SU-DHL-6 (cell line): ENCODE measurements around the gene N4BP2.

Experiments
- H2AFZ ChIP-seq: fragments of 200-600 bp; sonication (generic); 2 replicates; pipeline ENCODE4 v1.6.1; 2014; ENCODE audit warnings: low read depth, mild to moderate bottlenecking, moderate library complexity, mixed read lengths, antibody characterized with exemption, low read length; ENCODE audit not compliant: severe bottlenecking
- H3F3A ChIP-seq: fragments of 200-600 bp; shearing (Covaris generic); 2 replicates; pipeline ENCODE4 v1.6.0; 2016; ENCODE audit warnings: antibody characterized with exemption, mild to moderate bottlenecking; ENCODE audit not compliant: insufficient read depth
- H3K27ac ChIP-seq: fragments of 200-600 bp; sonication (generic); 2 replicates; pipeline ENCODE4 v1.5.1; 2016; ENCODE audit warnings: low read depth, mild to moderate bottlenecking, low read length, moderate library complexity, mixed read lengths
- H3K27me3 ChIP-seq: fragments of 200-600 bp; sonication (generic), shearing (Covaris generic); 2 replicates; pipeline ENCODE4 v1.6.0; 2014; ENCODE audit warnings: mild to moderate bottlenecking, low read length
- H3K36me3 ChIP-seq: fragments of 200-600 bp; sonication (generic); 2 replicates; pipeline ENCODE4 v1.6.1; 2014; ENCODE audit warnings: mild to moderate bottlenecking, low read length, mixed read lengths
- H3K4me2 ChIP-seq: fragments of 300-600, 200-600 bp; shearing (Covaris generic), sonication (generic); 2 replicates; pipeline ENCODE4 v1.6.0; 2014; ENCODE audit warnings: low read length, low read depth, mild to moderate bottlenecking; ENCODE audit not compliant: poor library complexity, severe bottlenecking
- H3K4me3 ChIP-seq: fragments of 200-600 bp; sonication (generic); 2 replicates; pipeline ENCODE4 v1.5.1; 2014; ENCODE audit warnings: antibody characterized with exemption, low read length, mild to moderate bottlenecking, mixed read lengths; ENCODE audit not compliant: insufficient read depth, poor library complexity, severe bottlenecking
- H3K79me2 ChIP-seq: fragments of 200-600 bp; sonication (generic); 2 replicates; pipeline ENCODE4 v1.6.1; 2014; ENCODE audit warnings: mild to moderate bottlenecking, low read length, moderate library complexity; ENCODE audit not compliant: insufficient read depth
- H3K9ac ChIP-seq: fragments of 200-600 bp; sonication (generic); 2 replicates; pipeline ENCODE4 v1.7.0; 2014; ENCODE audit warnings: mild to moderate bottlenecking, low read length
- H3K9me2 ChIP-seq: fragments of 200-600 bp; sonication (generic); replicated peaks from 2 replicates; pipeline ENCODE4 v1.6.1; 2014; ENCODE audit warnings: low read length; ENCODE audit not compliant: insufficient read depth
- H3K9me3 ChIP-seq: fragments of 200-600 bp; sonication (generic); 2 replicates; pipeline ENCODE4 v1.6.1; 2014; ENCODE audit warnings: low read length, mixed read lengths; ENCODE audit not compliant: insufficient read depth
- H4K20me1 ChIP-seq: fragments of 200-600 bp; sonication (generic); 2 replicates; pipeline ENCODE4 v1.6.1; 2014; ENCODE audit warnings: low read depth, mild to moderate bottlenecking, antibody characterized with exemption, low read length, moderate library complexity, mixed read lengths
- CTCF ChIP-seq: fragments of 200-600 bp; sonication (generic); IDR thresholded peaks from one replicate; pipeline ENCODE4 v1.5.1; 2017; ENCODE audit warnings: antibody characterized with exemption, mild to moderate bottlenecking, low read length, moderate library complexity; ENCODE audit not compliant: insufficient read depth, poor library complexity, severe bottlenecking
- EZH2phosphoT487 ChIP-seq: fragments of 200-600 bp; sonication (generic), shearing (Covaris generic); conservative IDR thresholded peaks from 2 replicates; pipeline ENCODE4 v1.6.1; 2018; ENCODE audit warnings: mild to moderate bottlenecking, antibody characterized with exemption, low read length, moderate library complexity, mixed read lengths

The N4BP2 gene

GRCh38 chr4:40199999-40200874 lies 143.6 kb downstream of the N4BP2 start:
- H3F3A ChIP-seq: peaks cover 84% of the 10 kb centered on the region
- H3K9ac ChIP-seq: peak overlapping the region; percentile 88
- H3K27ac ChIP-seq: peak overlapping the region; percentile 99
- no peaks in the 10 kb centered on the region for H3K27me3 ChIP-seq
- peak overlapping the region; percentile 95 for H3K4me3 ChIP-seq
- H2AFZ ChIP-seq: no peak overlapping the region
- H4K20me1 ChIP-seq: no peaks in the 10 kb centered on the region; the same call in 1 of the 2 replicates
- H3K79me2 ChIP-seq: peaks cover 98% of the 10 kb centered on the region
- no peaks in the 10 kb centered on the region for H3K9me2 ChIP-seq
- H3K4me2 ChIP-seq: peak overlapping the region; percentile 98
- no peaks in the 10 kb centered on the region for H3K9me3 ChIP-seq
- peaks cover 26% of the 10 kb centered on the region for H3K36me3 ChIP-seq
- TF ChIP-seq CTCF (no peak), EZH2phosphoT487 (no peak)

DNA sequence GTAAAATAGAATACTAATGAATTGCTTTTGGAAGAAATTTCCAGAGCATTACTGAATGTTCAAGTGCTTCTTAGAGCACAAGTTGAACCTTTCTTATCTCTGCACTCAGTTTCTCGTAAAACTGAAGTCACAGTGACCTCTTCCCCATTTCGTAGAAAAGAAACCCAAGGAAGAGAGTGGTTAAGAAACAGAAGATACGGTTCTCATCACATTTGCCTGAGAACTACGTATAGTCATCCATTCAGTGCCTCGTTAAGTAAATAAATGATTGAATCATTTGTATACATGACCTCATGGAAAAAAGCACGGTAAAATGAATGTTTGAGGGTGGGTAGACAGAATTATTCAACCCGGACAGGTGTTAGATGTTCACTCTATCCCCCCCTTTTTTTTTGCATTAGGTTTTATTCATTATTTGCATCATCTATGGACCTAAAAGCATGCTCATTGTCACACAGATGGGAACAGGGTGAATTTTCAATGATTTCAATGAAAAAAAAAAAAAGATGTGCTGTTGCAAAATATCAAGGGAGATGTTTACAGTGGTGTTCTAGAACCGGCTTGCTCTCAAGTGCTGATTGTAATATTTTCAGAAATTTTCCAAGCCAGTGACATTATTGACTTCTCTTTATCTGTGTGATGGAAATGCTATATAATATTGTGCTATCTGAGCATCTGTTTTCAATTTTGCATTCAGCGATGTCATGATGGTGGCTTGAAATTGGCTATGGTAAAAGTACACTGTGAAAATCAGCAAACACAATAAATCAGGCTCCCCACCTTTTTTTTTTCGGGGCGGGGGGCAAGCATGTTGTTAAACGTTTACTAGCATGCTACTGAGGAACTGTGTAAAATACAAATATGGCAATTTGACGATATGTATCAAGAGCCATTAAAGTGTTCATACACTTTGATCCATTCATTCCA lies 144.5 kb downstream of the N4BP2 start:
- H3F3A ChIP-seq: peaks cover 83% of the 10 kb centered on the region

DNA sequence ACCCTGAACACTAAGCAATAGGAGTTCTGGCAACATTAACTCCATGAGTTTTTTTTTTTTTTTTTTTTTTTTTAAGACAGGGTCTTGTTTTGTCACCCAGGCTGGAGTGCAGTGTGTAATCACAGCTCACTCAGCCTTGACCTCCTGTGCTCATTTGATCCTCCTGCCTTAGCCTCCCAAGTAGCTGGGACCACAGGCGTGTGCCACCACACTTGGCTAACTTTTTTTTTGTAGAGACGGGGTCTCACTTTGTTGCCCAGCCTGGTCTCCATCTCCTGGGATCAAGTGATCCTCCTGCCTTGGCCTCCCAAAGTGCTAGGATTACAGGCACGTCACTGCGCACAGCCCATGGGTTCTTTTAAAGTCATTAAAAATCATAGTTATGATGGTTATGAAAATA lies 145.2 kb downstream of the N4BP2 start:
- peaks cover 78% of the 10 kb centered on the region for H3F3A ChIP-seq
- H3K79me2 ChIP-seq: peaks cover 100% of the 10 kb centered on the region
- peak overlapping the region; percentile 95 for H3K4me3 ChIP-seq
- no peaks in the 10 kb centered on the region for H3K27me3 ChIP-seq
- TF ChIP-seq EZH2phosphoT487 (no peak), CTCF (no peak)
- H3K36me3 ChIP-seq: peaks cover 26% of the 10 kb centered on the region
- H3K4me2 ChIP-seq: peak overlapping the region; percentile 98
- peak overlapping the region; percentile 88 for H3K9ac ChIP-seq
- no peaks in the 10 kb centered on the region for H3K9me3 ChIP-seq
- no peaks in the 10 kb centered on the region; the same call in 1 of the 2 replicates for H4K20me1 ChIP-seq
- H3K9me2 ChIP-seq: no peaks in the 10 kb centered on the region
- no peak overlapping the region for H2AFZ ChIP-seq
- H3K27ac ChIP-seq: peak overlapping the region; percentile 99

More for the DNA sequence above, 144.5 kb downstream of the N4BP2 start:
- H3K4me3 ChIP-seq: peak overlapping the region; percentile 95
- peaks cover 98% of the 10 kb centered on the region for H3K79me2 ChIP-seq
- H3K9me2 ChIP-seq: no peaks in the 10 kb centered on the region
- no peak overlapping the region for H2AFZ ChIP-seq
- no peaks in the 10 kb centered on the region; the same call in 1 of the 2 replicates for H4K20me1 ChIP-seq
- H3K4me2 ChIP-seq: peak overlapping the region; percentile 98
- peak overlapping the region; percentile 88 for H3K9ac ChIP-seq
- no peak for TF ChIP-seq EZH2phosphoT487
- no peak for TF ChIP-seq CTCF
- H3K36me3 ChIP-seq: peaks cover 26% of the 10 kb centered on the region
- H3K9me3 ChIP-seq: no peaks in the 10 kb centered on the region
- peak overlapping the region; percentile 99 for H3K27ac ChIP-seq
- H3K27me3 ChIP-seq: no peaks in the 10 kb centered on the region
